ENCODE data around the gene MYO1D. TPM values are rescaled to one million over a fixed set of nuclear protein-coding genes. Genes with fewer than 3 reads are reported as not detected.

MYO1D gene
- total RNA-seq, 4 donors from 2014 or later: 247 to 569 (median 444) TPM

GRCh38 chr17:32870969-32871368 is 6.0 kb downstream of the MYO1D start:
- peak in 1 of 3 donors; percentile 45 for TF ChIP-seq POLR2AphosphoS5 (IDR thresholded peaks at IDR 0.05)
- TF ChIP-seq POLR2A (IDR thresholded peaks at IDR 0.05): no peak
- H3K9me3 ChIP-seq: no peaks in the 10 kb centered on the region
- intact Hi-C loops (cut with DNase I; ENCODE audit: low total_unique reads): no loop called here
- no peaks in the 10 kb centered on the region for H3K36me3 ChIP-seq
- peaks cover 3 to 74% (median 24%) of the 10 kb centered on the region in 4 donors for H3K4me1 ChIP-seq
- in situ Hi-C loops (cut with MboI; ENCODE audit: low pct_ligation_motif_present in 1 of 4, low pct_unique_long_range_greater_than_20kb in 1 of 4, low sequenced_read_pairs in 3 of 4): loop anchor here in 1 of 4 donors (10.0 kb wide), 1 partner anchor 86 kb away; no protein-coding TSS in a partner anchor
- H3K27me3 ChIP-seq: no peaks in the 10 kb centered on the region
- 97 to 100% methylated on average over 1 of the region's 1 CpG for WGBS, 2 donors (ENCODE audit: low coverage in 1 of 2)
- H3K4me3 ChIP-seq: no peak overlapping the region
- peak overlapping the region in 2 of 4 donors; percentile 51 to 67 for H3K27ac ChIP-seq
- DNase-seq: no peak

- intact Hi-C loops (cut with DNase I; ENCODE audit: low total_unique reads) (no loop called here), in situ Hi-C loops (cut with MboI; ENCODE audit: low pct_ligation_motif_present in 1 of 4, low pct_unique_long_range_greater_than_20kb in 1 of 4, low sequenced_read_pairs in 3 of 4) (loop anchor here in 1 of 4 donors (10.0 kb wide), 1 partner anchor 85 kb away; no protein-coding TSS in a partner anchor)
- 64 to 81% methylated on average over 3 of the region's 3 CpGs for WGBS, 2 donors (ENCODE audit: low coverage in 1 of 2)
- H3K4me1 ChIP-seq: peaks cover 0 to 71% (median 18%) of the 10 kb centered on the region in 4 donors
- H3K9me3 ChIP-seq: no peaks in the 10 kb centered on the region
- H3K27ac ChIP-seq: peak overlapping the region; percentile 29 to 67 (median 58)
- TF ChIP-seq POLR2AphosphoS5 (IDR thresholded peaks at IDR 0.05): peak in 2 of 3 donors; percentile 36 to 40
- TF ChIP-seq CTCF (IDR thresholded peaks at IDR 0.05): no peak
- TF ChIP-seq EP300 (IDR thresholded peaks at IDR 0.05; ENCODE audit: low read depth): no peak
- no peak overlapping the region for H3K4me3 ChIP-seq
- no peaks in the 10 kb centered on the region for H3K36me3 ChIP-seq
- no peak for DNase-seq
- H3K27me3 ChIP-seq: no peaks in the 10 kb centered on the region
Measured at GRCh38 chr17:32870027-32870670, 6.8 kb downstream of the MYO1D start.

GRCh38 chr17:32869345-32870026 is 7.4 kb downstream of the MYO1D start:
- H3K9me3 ChIP-seq: no peaks in the 10 kb centered on the region
- DNase-seq: no peak
- H3K4me1 ChIP-seq: peaks cover 0 to 70% (median 19%) of the 10 kb centered on the region in 4 donors
- no peaks in the 10 kb centered on the region for H3K27me3 ChIP-seq
- H3K4me3 ChIP-seq: no peak overlapping the region
- WGBS, 2 donors (ENCODE audit: low coverage in 1 of 2): 68 to 73% methylated on average over 4 to 6 of the region's 6 CpGs
- H3K27ac ChIP-seq: peak overlapping the region; percentile 29 to 67 (median 58)
- in situ Hi-C loops (cut with MboI; ENCODE audit: low pct_ligation_motif_present in 1 of 4, low pct_unique_long_range_greater_than_20kb in 1 of 4, low sequenced_read_pairs in 3 of 4) (loop anchor here in 1 of 4 donors (10.0 kb wide), 1 partner anchor 85 kb away; no protein-coding TSS in a partner anchor), intact Hi-C loops (cut with DNase I; ENCODE audit: low total_unique reads) (no loop called here)
- no peaks in the 10 kb centered on the region for H3K36me3 ChIP-seq
- TF ChIP-seq CTCF (IDR thresholded peaks at IDR 0.05) (no peak), EP300 (IDR thresholded peaks at IDR 0.05; ENCODE audit: low read depth) (no peak), POLR2A (IDR thresholded peaks at IDR 0.05) (no peak), POLR2AphosphoS5 (IDR thresholded peaks at IDR 0.05) (no peak)

GRCh38 chr17:32865141-32865540 is 11.8 kb downstream of the MYO1D start:
- intact Hi-C loops (cut with DNase I; ENCODE audit: low total_unique reads) (no loop called here), in situ Hi-C loops (cut with MboI; ENCODE audit: low pct_ligation_motif_present in 1 of 4, low pct_unique_long_range_greater_than_20kb in 1 of 4, low sequenced_read_pairs in 3 of 4) (no loop called here)
- H3K27me3 ChIP-seq: no peaks in the 10 kb centered on the region
- H3K27ac ChIP-seq: no peak overlapping the region
- no peaks in the 10 kb centered on the region for H3K36me3 ChIP-seq
- peaks cover under 1 to 62% (median 19%) of the 10 kb centered on the region in 4 donors for H3K4me1 ChIP-seq
- no peaks in the 10 kb centered on the region for H3K9me3 ChIP-seq
- TF ChIP-seq POLR2AphosphoS5 (IDR thresholded peaks at IDR 0.05): no peak
- TF ChIP-seq POLR2A (IDR thresholded peaks at IDR 0.05): no peak
- TF ChIP-seq CTCF (IDR thresholded peaks at IDR 0.05): no peak
- TF ChIP-seq EP300 (IDR thresholded peaks at IDR 0.05; ENCODE audit: low read depth): no peak
- WGBS, 2 donors (ENCODE audit: low coverage in 1 of 2): 97 to 98% methylated on average over 4 of the region's 4 CpGs
- H3K4me3 ChIP-seq: no peak overlapping the region
- no peak for DNase-seq
